Gastrocnemius medialis (tissue), 4 donors: ENCODE data around the gene GALNT9. TPM values are rescaled to one million over a fixed set of nuclear protein-coding genes. Genes with fewer than 3 reads are reported as not detected.

Experiments used
- ATAC-seq, 2 donors: fragments of 150-250 bp; one replicate each; pipeline ENCODE4 v1.9.1; 2016
- DNase-seq, 2 donors: peaks; one replicate each; pipeline ENCODE4 v3.0.0-alpha.2; 2019
- H3K27ac ChIP-seq, 4 donors: fragments of 200-600 bp; sonication (generic); 1 replicate in 1 of 4; 2 replicates in 3 of 4; pipeline ENCODE4 v1.5.1; 2016 to 2018; ENCODE audit warnings: mild to moderate bottlenecking in 2 of 4, moderate library complexity in 1 of 4
- H3K27me3 ChIP-seq, 3 donors: fragments of 200-600 bp; sonication (generic) in 2 of 3; 1 replicate in 1 of 3; 2 replicates in 2 of 3; pipeline versions ENCODE4 v1.5.1 to v1.6.0; 2016 to 2019; ENCODE audit warnings: mild to moderate bottlenecking in 1 of 3, moderate library complexity in 1 of 3
- H3K36me3 ChIP-seq, 2 donors: fragments of 200-600 bp; sonication (generic) in 1 of 2; one replicate each; pipeline ENCODE4 v1.5.1; 2017 to 2018
- H3K4me1 ChIP-seq, 2 donors: fragments of 200-600 bp; sonication (generic) in 1 of 2; one replicate each; pipeline ENCODE4 v1.5.1; 2016 to 2017; ENCODE audit warnings: mild to moderate bottlenecking in 2 of 2
- H3K4me3 ChIP-seq, 4 donors: fragments of 200-600 bp; sonication (generic) in 3 of 4; 1 replicate in 1 of 4; 2 replicates in 3 of 4; pipeline ENCODE4 v1.5.1; 2016 to 2019; ENCODE audit warnings: mild to moderate bottlenecking in 2 of 4
- H3K9me3 ChIP-seq, 3 donors: fragments of 200-600 bp; sonication (generic) in 2 of 3; 1 replicate in 1 of 3; 2 replicates in 2 of 3; pipeline ENCODE4 v1.5.1; 2016 to 2019
- POLR2A ChIP-seq, 2 donors: fragments of 450-650 bp; IDR thresholded peaks; one replicate each; pipeline ENCODE4 v1.6.1; 2017; ENCODE audit warnings: antibody characterized with exemption in 2 of 2, mild to moderate bottlenecking in 2 of 2, moderate library complexity in 2 of 2
- in situ Hi-C, 4 donors: fragments of 200-750 bp; cut with MboI; loops; one replicate each; pipeline versions ENCODE4 v1.15.0 to v1.8.0; 2017; ENCODE audit warnings: low sequenced_read_pairs in 4 of 4
- intact Hi-C: fragments of 100-400 bp; cut with DNase I; formaldehyde crosslinking; loops from one replicate; pipeline ENCODE4 v1.15.1; 2023; ENCODE audit warnings: low total_unique reads
- total RNA-seq, 4 donors: library from RNA; depleted of rRNA; stranded (reverse); fragments of >200 nt; gene quantifications; one replicate each; pipeline versions ENCODE4 v1.1.0 to v1.2.3, GENCODE V29; 2016
- TF ChIP-seq, protein P1 (sequence below), 5 experiments: fragments of 450-650 bp in 3 of 5; fragments of 200-600 bp in 2 of 5; sonication (generic) in 2 of 5; IDR thresholded peaks in 4 of 5; conservative IDR thresholded peaks in 1 of 5; 1 replicate in 4 of 5; 2 replicates in 1 of 5; pipeline ENCODE4 v1.5.1; 2016 to 2019; ENCODE audit warnings: antibody characterized with exemption in 5 of 5, mild to moderate bottlenecking in 3 of 5, moderate library complexity in 3 of 5

The GALNT9 gene
- total RNA-seq, 4 donors from 2014 or later: not detected

DNA sequence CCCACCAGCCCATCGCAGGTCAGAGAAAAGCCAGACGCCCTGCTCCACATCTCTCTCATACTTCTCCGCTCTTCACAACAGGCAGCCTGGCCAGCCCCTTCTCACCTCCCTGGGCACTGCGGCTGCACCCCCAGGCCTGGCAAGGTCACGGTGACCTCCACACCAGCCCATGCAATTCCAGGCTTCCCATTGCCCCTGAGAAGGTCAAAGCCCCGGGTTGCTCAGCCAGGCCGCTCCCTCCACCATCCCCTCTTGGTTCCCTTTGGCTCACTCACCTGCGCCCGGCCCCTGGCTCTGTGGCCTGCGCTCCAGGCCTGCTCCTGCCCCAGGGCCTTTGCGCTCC is 55.4 kb downstream of the GALNT9 start:
- DNase-seq: no peak
- TF ChIP-seq, protein P1, sequence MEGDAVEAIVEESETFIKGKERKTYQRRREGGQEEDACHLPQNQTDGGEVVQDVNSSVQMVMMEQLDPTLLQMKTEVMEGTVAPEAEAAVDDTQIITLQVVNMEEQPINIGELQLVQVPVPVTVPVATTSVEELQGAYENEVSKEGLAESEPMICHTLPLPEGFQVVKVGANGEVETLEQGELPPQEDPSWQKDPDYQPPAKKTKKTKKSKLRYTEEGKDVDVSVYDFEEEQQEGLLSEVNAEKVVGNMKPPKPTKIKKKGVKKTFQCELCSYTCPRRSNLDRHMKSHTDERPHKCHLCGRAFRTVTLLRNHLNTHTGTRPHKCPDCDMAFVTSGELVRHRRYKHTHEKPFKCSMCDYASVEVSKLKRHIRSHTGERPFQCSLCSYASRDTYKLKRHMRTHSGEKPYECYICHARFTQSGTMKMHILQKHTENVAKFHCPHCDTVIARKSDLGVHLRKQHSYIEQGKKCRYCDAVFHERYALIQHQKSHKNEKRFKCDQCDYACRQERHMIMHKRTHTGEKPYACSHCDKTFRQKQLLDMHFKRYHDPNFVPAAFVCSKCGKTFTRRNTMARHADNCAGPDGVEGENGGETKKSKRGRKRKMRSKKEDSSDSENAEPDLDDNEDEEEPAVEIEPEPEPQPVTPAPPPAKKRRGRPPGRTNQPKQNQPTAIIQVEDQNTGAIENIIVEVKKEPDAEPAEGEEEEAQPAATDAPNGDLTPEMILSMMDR (IDR thresholded peaks at IDR 0.05 in 4 of 5, conservative IDR thresholded peaks at IDR 0.05 in 1 of 5): no peak
- no peak for TF ChIP-seq POLR2A (IDR thresholded peaks at IDR 0.05)
- Histone ChIP-seq H3K9me3 (no peaks in the 10 kb centered on the region), H3K36me3 (no peaks in the 10 kb centered on the region), H3K27ac (no peak overlapping the region), H3K4me1 (no peaks in the 10 kb centered on the region), H3K4me3 (no peak overlapping the region), H3K27me3 (peaks cover 67 to 80% (median 73%) of the 10 kb centered on the region in 3 donors)
- in situ Hi-C loops: no loop called here
- ATAC-seq: no peak
- intact Hi-C loops: no loop called here

DNA sequence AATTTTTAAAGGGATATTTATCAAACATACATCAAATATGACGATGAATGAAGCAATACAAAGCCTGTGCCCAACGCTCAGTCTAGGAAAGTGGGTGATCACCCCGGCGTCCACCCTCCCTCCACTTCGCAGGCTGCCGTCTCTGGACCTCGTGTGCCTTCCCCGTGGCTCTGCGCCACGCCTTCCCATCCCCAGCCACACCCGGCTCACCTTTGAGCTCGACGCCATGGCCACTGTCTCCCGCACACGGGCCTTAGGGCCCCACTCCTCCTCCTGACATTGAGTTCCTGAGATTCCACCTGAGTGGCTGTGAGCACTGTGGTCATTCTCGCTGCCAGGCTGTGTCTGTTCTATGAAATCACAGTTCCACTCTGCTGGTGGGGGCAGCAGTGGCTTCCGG is 56.7 kb downstream of the GALNT9 start:
- peaks cover 65 to 77% (median 75%) of the 10 kb centered on the region in 3 donors for H3K27me3 ChIP-seq
- TF ChIP-seq, protein P1 (IDR thresholded peaks at IDR 0.05 in 4 of 5, conservative IDR thresholded peaks at IDR 0.05 in 1 of 5): no peak
- no peak for TF ChIP-seq POLR2A (IDR thresholded peaks at IDR 0.05)
- ATAC-seq (no peak), DNase-seq (no peak)
- in situ Hi-C loops (no loop called here), intact Hi-C loops (no loop called here)
- H3K9me3 ChIP-seq: no peaks in the 10 kb centered on the region
- H3K36me3 ChIP-seq: no peaks in the 10 kb centered on the region
- H3K4me3 ChIP-seq: no peak overlapping the region
- no peak overlapping the region for H3K27ac ChIP-seq
- no peaks in the 10 kb centered on the region for H3K4me1 ChIP-seq

DNA sequence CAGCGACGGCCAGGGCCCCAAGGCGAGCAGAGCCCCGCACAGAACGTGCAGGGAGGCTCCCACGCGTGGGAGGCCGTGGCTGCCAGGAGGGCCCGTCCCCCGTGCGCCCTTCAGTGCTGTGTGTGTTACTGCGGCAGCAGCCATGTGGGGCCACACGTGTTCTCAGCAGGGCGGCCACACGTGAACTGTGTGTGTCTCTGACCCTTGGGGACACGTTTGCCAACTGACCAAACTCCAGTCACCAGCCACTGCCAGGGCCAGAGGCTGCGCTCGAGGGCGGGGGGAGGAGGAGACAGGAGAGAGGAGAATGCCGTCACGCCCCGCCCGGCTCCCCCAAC is 57.7 kb downstream of the GALNT9 start:
- Histone ChIP-seq H3K4me1 (no peaks in the 10 kb centered on the region), H3K27ac (no peak overlapping the region), H3K36me3 (no peaks in the 10 kb centered on the region), H3K9me3 (no peaks in the 10 kb centered on the region), H3K27me3 (peaks cover 55 to 77% (median 73%) of the 10 kb centered on the region in 3 donors), H3K4me3 (no peak overlapping the region)
- DNase-seq (no peak), ATAC-seq (no peak)
- intact Hi-C loops (no loop called here), in situ Hi-C loops (no loop called here)
- TF ChIP-seq POLR2A (IDR thresholded peaks at IDR 0.05): no peak
- TF ChIP-seq, protein P1 (IDR thresholded peaks at IDR 0.05 in 4 of 5, conservative IDR thresholded peaks at IDR 0.05 in 1 of 5): no peak

DNA sequence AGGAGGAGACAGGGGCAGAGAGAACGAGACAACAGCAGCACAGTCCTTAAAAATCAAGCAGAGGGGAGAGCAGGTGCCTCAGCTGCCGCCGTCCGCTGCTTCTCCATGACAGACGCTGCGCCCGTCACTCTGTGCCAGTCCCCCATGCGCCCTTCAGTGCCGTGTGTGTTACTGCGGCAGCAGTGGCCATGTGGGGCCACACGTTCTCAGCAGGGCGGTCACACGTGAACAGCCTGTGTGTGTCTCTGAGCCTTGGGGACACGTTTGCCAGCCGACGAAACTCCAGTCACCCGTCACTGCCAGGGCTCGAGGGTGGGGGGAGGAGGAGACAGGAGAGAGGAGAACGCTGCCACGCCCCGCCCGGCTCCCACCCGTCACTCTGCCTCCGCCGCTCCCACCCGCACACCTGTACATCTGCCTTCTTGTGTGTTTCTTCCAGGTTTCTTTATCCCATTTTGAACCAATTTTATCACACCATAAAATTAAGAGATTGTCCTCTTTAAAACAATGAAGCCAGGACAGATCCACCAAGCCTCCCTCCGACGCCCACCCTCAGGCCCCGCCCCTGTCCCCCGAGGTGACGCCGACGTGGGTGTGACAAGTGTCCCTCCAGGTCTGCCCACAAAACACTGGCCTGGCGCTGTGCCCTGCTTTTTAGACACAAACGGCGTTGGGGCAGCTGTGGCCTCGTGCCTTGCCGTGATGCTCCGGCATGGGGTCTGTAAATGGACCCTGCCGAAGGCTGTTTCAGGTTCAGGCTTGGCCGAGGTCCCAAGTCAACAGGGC is 58.2 kb downstream of the GALNT9 start:
- ATAC-seq (no peak), DNase-seq (no peak)
- Histone ChIP-seq H3K4me3 (no peak overlapping the region), H3K9me3 (no peaks in the 10 kb centered on the region), H3K27me3 (peaks cover 52 to 76% (median 73%) of the 10 kb centered on the region in 3 donors), H3K27ac (no peak overlapping the region), H3K36me3 (no peaks in the 10 kb centered on the region), H3K4me1 (no peaks in the 10 kb centered on the region)
- intact Hi-C loops: no loop called here
- in situ Hi-C loops: no loop called here
- TF ChIP-seq POLR2A (IDR thresholded peaks at IDR 0.05): no peak
- TF ChIP-seq, protein P1 (IDR thresholded peaks at IDR 0.05 in 4 of 5, conservative IDR thresholded peaks at IDR 0.05 in 1 of 5): no peak

DNA sequence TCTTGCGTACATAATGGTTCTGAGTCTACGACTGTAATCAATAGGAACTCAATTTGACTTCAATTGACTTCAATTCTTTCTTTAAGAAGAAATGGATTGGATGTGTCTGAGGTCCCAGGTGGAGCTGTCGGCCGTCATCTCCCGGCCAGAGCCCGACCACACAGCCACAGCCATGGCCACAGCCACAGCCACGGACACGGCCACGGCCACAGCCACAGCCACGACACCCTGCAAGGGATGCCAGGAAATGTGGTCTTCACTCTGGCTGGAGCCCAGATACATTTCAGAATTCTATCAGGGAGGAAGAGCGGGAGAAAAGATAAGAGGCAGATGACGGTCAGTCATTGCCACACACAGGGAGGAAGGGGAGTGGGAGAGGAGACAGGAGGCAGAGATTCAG is 58.9 kb downstream of the GALNT9 start:
- in situ Hi-C loops: no loop called here
- peaks cover 52 to 73% (median 68%) of the 10 kb centered on the region in 3 donors for H3K27me3 ChIP-seq

More for the DNA sequence above, 58.9 kb downstream of the GALNT9 start:
- Histone ChIP-seq H3K4me3 (no peak overlapping the region), H3K4me1 (no peaks in the 10 kb centered on the region), H3K9me3 (no peaks in the 10 kb centered on the region), H3K27ac (no peak overlapping the region), H3K36me3 (no peaks in the 10 kb centered on the region)
- TF ChIP-seq POLR2A (IDR thresholded peaks at IDR 0.05): no peak
- TF ChIP-seq, protein P1 (IDR thresholded peaks at IDR 0.05 in 4 of 5, conservative IDR thresholded peaks at IDR 0.05 in 1 of 5): no peak
- ATAC-seq (no peak), DNase-seq (no peak)
- intact Hi-C loops: no loop called here
